NOMO-1 treated with DMSO at 0.1 percent for 48 hours (cell line): Measurements from ENCODE around the gene FOXP1.
"Not testable (repeated sequence)": the region's sequence is repeated elsewhere in the genome, so short reads cannot be mapped to it uniquely, and the experiment has no call there.

Source experiments
- DNase-seq: peaks from one replicate; lab custom pipeline; 2025; ENCODE audit not compliant: unreplicated experiment; lab: John Stamatoyannopoulos, UW

The FOXP1 gene

GRCh38 chr3:70996082-70996481 lies 587.4 kb downstream of the FOXP1 start:
- DNase-seq: no peak

- DNase-seq: no peak
Measured at GRCh38 chr3:70994644-70995043, 588.9 kb downstream of the FOXP1 start.

GRCh38 chr3:70992562-70993204 lies 590.8 kb downstream of the FOXP1 start:
- DNase-seq: no peak

GRCh38 chr3:70992131-70992530 lies 591.4 kb downstream of the FOXP1 start:
- no peak for DNase-seq

GRCh38 chr3:70990723-70991122 lies 592.8 kb downstream of the FOXP1 start:
- DNase-seq: no peak

- no peak for DNase-seq
Measured at GRCh38 chr3:70990185-70990584, 593.3 kb downstream of the FOXP1 start.

GRCh38 chr3:70989174-70989573 lies 594.4 kb downstream of the FOXP1 start:
- DNase-seq: no peak

- DNase-seq: no peak
Measured at GRCh38 chr3:70988111-70988510, 595.4 kb downstream of the FOXP1 start.

GRCh38 chr3:70985572-70985971 lies 598.0 kb downstream of the FOXP1 start:
- no peak for DNase-seq

- DNase-seq: no peak
Measured at GRCh38 chr3:70984776-70985482, 598.6 kb downstream of the FOXP1 start.

GRCh38 chr3:70982700-70983140 lies 600.8 kb downstream of the FOXP1 start:
- no peak for DNase-seq

- no peak for DNase-seq
Measured at GRCh38 chr3:70982284-70982683, 601.2 kb downstream of the FOXP1 start.

GRCh38 chr3:70981231-70981880 lies 602.2 kb downstream of the FOXP1 start:
- DNase-seq: no peak

- no peak for DNase-seq
Measured at GRCh38 chr3:70980646-70981170, 602.8 kb downstream of the FOXP1 start.

- DNase-seq: no peak
Measured at GRCh38 chr3:70979983-70980645, 603.4 kb downstream of the FOXP1 start.

- DNase-seq: no peak
Measured at GRCh38 chr3:70977712-70978111, 605.8 kb downstream of the FOXP1 start.

- not testable (repeated sequence) for DNase-seq
Measured at GRCh38 chr3:70975981-70976380, 607.5 kb downstream of the FOXP1 start.

- no peak for DNase-seq
Measured at GRCh38 chr3:70974747-70975146, 608.8 kb downstream of the FOXP1 start.

GRCh38 chr3:70973558-70973957 lies 610.0 kb downstream of the FOXP1 start:
- no peak for DNase-seq

- DNase-seq: no peak
Measured at GRCh38 chr3:70972855-70973254, 610.7 kb downstream of the FOXP1 start.

- DNase-seq: no peak
Measured at GRCh38 chr3:70970952-70971351, 612.6 kb downstream of the FOXP1 start.
